Fibroblast of skin of abdomen (primary cell): ENCODE data around the gene ATP6V1A. TPM values are rescaled to one million over a fixed set of nuclear protein-coding genes. Genes with fewer than 3 reads are reported as not detected.

Experiments used
- DNase-seq: peaks from one replicate; pipeline ENCODE4 v3.0.0-alpha.2; 2013
- polyA plus RNA-seq, 2 experiments: library from polyadenylated mRNA; unstranded; fragments of 120-200 nt; gene quantifications; one replicate each; pipeline ENCODE4 v1.2.1, GENCODE V29; 2013; ENCODE audit not compliant: insufficient read length in 2 of 2

Gene ATP6V1A
- polyA plus RNA-seq (2013, experiment 1 of 2; ENCODE audit: insufficient read length): 27.0 TPM
- polyA plus RNA-seq (2013, experiment 2 of 2; ENCODE audit: insufficient read length): 24.9 TPM

- peak; percentile 96 for DNase-seq
Observed at GRCh38 chr3:113746548-113747282, at the start of gene ATP6V1A. ATP6V1A (plus strand) TSS chr3:113747035; CDS start chr3:113778754, 31,719 bp downstream.

- no peak for DNase-seq
Observed at GRCh38 chr3:113697500-113698090, 49.2 kb upstream of the ATP6V1A start.

- DNase-seq: no peak
Observed at GRCh38 chr3:113698213-113698742, 48.6 kb upstream of the ATP6V1A start.

- no peak for DNase-seq
Observed at GRCh38 chr3:113698956-113699355, 47.9 kb upstream of the ATP6V1A start.

GRCh38 chr3:113707835-113708234 is 39.0 kb upstream of the ATP6V1A start:
- no peak for DNase-seq

- peak; percentile 14 for DNase-seq
Observed at GRCh38 chr3:113712129-113712528, 34.7 kb upstream of the ATP6V1A start.

GRCh38 chr3:113714702-113715101 is 32.1 kb upstream of the ATP6V1A start:
- DNase-seq: no peak

- DNase-seq: no peak
Observed at GRCh38 chr3:113717308-113717707, 29.5 kb upstream of the ATP6V1A start.

- DNase-seq: no peak
Observed at GRCh38 chr3:113717818-113718217, 29.0 kb upstream of the ATP6V1A start.

GRCh38 chr3:113719294-113719693 is 27.5 kb upstream of the ATP6V1A start:
- no peak for DNase-seq

GRCh38 chr3:113719758-113720157 is 27.1 kb upstream of the ATP6V1A start:
- DNase-seq: no peak

- DNase-seq: no peak
Observed at GRCh38 chr3:113721636-113722035, 25.2 kb upstream of the ATP6V1A start.

GRCh38 chr3:113728661-113729060 is 18.2 kb upstream of the ATP6V1A start:
- DNase-seq: no peak

- no peak for DNase-seq
Observed at GRCh38 chr3:113730550-113730949, 16.3 kb upstream of the ATP6V1A start.

- no peak for DNase-seq
Observed at GRCh38 chr3:113731694-113732093, 15.1 kb upstream of the ATP6V1A start.

GRCh38 chr3:113736548-113737089 is 10.2 kb upstream of the ATP6V1A start:
- peak; percentile 62 for DNase-seq

- DNase-seq: no peak
Observed at GRCh38 chr3:113741086-113741485, 5.7 kb upstream of the ATP6V1A start.

GRCh38 chr3:113741620-113742019 is 5.2 kb upstream of the ATP6V1A start:
- no peak for DNase-seq

- no peak for DNase-seq
Observed at GRCh38 chr3:113743006-113743630, 3.7 kb upstream of the ATP6V1A start.

GRCh38 chr3:113744941-113745755 is 1.7 kb upstream of the ATP6V1A start:
- DNase-seq: peak; percentile 83

GRCh38 chr3:113745756-113746547 is 883 bp upstream of the ATP6V1A start, which contains the start of gene NAA50:
NAA50 (minus strand) TSS chr3:113746249; CDS start chr3:113745949, 300 bp downstream.
- peak; percentile 94 for DNase-seq
